DND-41 (cell line): ENCODE measurements around the gene PTPN4.

Experiments
- CTCF ChIP-seq: IDR thresholded peaks from 2 replicates; pipeline ENCODE4 v1.5.1; 2012; ENCODE audit warnings: borderline replicate concordance, low read length, moderate library complexity, mild to moderate bottlenecking; ENCODE audit not compliant: poor library complexity, severe bottlenecking; ENCODE audit errors: extremely low read depth
- EZH2 ChIP-seq: IDR thresholded peaks from 3 replicates; pipeline ENCODE4 v1.6.1; 2012; ENCODE audit warnings: borderline replicate concordance, low read depth, mild to moderate bottlenecking, moderate library complexity, low read length, inconsistent platforms; ENCODE audit not compliant: severe bottlenecking

DNA sequence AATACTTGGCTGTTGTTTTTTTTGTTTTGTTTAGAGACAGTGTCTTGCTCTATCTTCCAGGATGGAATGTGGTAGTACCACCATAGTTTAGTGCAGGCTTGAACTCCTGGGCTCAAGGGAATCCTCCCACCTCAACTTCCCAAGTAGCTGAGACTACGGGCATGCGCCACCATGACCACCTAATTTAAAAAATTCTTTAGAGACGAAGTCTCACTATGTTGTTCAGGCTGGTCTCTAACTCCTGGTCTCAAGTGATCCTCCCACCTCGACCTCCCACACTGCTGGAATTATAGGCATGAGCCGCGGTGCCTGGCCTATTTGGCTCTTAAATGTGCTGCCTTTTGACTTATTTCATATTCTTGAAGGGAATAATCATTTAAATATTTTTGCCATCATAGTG lies 60.1 kb downstream of the PTPN4 start:
- TF ChIP-seq CTCF (no peak), EZH2 (no peak)
